Esophagus mucosa (tissue), 1 donor: ENCODE results near the gene PPFIBP2. TPM values are rescaled to one million over a fixed set of nuclear protein-coding genes. Genes with fewer than 3 reads are reported as not detected.

Experiments
- ATAC-seq: fragments of 200-7000 bp; cut with Tn5 transposase; one replicate; pipeline ENCODE4 v1.9.1; 2020
- total RNA-seq: library from RNA; stranded (reverse); gene quantifications from one replicate; pipeline ENCODE4 v1.2.4, GENCODE V29; 2023
- donor health status: DM: yes; HTN: yes; CAD: no.

Gene PPFIBP2
- total RNA-seq, 1 donor from 2014 or later, result 33.4 TPM

GRCh38 chr11:7579361-7579791, 65.6 kb downstream of the PPFIBP2 start:
- no peak for ATAC-seq

DNA sequence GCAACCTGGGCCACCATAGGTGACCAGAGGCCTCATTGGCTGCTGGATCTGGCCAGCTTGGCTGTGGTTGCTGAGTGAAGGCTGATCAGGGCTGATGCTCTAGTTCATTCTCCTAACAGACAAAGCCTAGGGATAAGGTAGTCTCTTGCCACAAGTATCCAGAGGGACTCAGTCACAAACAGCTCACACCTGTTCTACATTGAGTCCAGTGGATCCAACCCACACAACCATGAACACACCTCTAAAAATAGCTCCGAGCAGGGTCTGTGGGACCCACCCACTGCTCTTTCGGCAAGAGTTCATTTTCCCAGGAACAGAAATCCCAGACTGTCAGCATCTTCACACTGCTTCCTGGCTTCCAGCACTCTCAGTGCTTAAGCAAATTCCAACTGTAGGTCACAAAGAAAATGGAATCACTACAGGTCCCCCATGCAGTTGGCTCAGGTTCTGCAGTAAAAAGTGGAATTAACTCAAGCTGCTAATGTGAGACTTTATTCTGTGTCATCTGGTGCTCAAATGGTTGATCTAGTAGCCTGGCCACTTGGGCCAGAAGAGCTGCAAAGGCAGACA, 67.3 kb downstream of the PPFIBP2 start:
- no peak for ATAC-seq

GRCh38 chr11:7582338-7582985, 68.7 kb downstream of the PPFIBP2 start:
- no peak for ATAC-seq

- ATAC-seq, result peak; percentile 62
Observed at GRCh38 chr11:7583248-7583647, 69.4 kb downstream of the PPFIBP2 start.

DNA sequence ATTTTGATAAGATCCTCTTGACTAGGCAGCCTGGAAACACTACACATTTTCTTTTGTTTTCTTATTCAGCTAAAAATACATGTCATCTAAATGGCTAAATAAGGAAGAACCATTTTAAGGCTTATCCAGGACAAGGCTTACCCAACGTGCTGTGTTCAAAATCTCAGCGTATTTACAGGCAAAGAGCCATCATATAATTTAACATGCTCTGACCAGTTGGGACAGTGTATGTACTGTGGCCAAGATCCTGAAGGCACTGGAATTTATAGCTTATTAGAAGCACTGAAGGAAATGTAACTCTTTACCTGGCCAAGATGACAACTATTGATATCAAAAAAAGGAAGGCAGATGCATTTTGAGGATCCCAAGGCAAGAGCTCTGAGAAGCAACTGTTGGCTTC, 71.1 kb downstream of the PPFIBP2 start:
- no peak for ATAC-seq

DNA sequence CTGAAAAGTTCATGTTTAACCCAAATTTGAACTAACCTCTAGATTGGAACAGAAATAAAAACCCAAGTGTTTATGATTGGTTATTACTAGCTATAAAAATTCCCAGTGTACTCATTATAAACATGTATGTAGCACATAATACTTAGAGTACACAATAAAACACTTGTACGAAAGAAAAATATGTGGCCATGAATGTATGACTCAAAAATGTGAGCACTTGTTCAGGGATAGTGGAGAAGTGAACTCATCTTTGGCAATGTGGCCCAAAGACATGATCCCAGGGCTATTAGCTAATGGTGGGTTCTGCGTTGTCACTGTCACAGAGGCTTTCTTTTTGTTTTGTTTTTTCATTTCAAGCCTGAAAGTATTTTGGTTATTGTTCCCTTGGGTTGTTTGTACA, 72.0 kb downstream of the PPFIBP2 start:
- ATAC-seq, result no peak

GRCh38 chr11:7586376-7586775, 72.6 kb downstream of the PPFIBP2 start:
- ATAC-seq, result no peak

DNA sequence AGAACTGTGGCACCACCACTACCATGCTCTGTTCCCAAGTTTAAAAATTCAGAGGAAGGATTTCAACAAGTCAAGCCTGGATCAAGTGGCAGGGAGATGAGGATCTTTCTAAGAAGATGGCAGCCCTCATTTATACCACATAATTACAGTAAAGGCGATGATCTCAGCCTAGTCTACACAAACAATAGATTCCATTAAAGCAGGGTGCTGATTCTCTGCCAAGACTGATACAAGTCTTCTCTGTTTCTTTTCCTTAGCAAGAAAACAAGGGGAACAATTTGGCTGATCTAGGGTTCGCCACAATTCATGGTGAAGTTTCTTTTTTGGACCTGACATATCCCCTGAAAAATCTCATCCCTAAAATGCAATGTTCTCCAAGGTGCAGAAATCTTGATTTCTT, 73.9 kb downstream of the PPFIBP2 start:
- no peak for ATAC-seq

DNA sequence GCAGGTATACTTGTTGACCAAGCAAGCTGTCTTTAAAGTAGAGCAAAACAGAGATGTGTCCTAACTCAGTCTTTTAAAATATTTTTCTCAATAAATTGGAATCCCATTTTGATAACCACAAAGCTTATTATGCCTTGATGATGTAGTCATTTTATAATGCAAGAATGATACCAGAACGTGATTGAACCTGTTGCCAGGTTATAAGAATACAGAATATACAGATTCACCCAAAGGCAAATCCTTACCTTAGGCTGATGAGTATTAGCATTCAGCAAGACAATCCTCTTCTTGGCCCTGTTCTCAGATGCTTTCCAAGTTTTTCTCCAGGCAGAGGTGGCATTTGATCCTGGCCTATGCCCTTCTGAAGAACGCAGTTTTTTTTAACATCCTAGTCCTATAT, 76.1 kb downstream of the PPFIBP2 start:
- ATAC-seq, result peak; percentile 26

GRCh38 chr11:7590529-7590928, 76.7 kb downstream of the PPFIBP2 start:
- ATAC-seq, result no peak

- no peak for ATAC-seq
Observed at GRCh38 chr11:7591107-7591894, 77.5 kb downstream of the PPFIBP2 start.

GRCh38 chr11:7591987-7592386, 78.2 kb downstream of the PPFIBP2 start:
- no peak for ATAC-seq

DNA sequence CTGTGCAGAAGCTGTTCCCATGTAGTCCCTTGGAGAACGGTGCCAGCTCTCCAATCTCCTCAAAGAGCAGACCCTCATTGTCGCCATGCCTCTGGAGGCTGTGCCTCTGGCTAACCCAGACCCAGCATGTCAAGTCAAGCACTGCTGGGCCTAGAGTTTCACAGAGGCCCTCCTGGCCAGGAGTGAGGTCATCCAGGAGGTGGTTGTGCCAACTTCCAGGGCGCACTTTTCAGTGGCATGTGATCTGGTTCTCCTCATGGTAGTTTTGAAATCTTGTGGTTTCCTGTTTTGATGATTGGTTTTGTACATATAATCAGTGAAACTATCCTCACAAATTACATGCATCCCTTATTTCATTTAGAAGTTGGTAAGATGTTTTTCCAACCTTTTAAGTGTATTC, 78.9 kb downstream of the PPFIBP2 start:
- peak; percentile 17 for ATAC-seq

GRCh38 chr11:7593481-7593880, 79.7 kb downstream of the PPFIBP2 start:
- ATAC-seq, result no peak

GRCh38 chr11:7595016-7595866, 81.4 kb downstream of the PPFIBP2 start:
- ATAC-seq, result peak; percentile 61

DNA sequence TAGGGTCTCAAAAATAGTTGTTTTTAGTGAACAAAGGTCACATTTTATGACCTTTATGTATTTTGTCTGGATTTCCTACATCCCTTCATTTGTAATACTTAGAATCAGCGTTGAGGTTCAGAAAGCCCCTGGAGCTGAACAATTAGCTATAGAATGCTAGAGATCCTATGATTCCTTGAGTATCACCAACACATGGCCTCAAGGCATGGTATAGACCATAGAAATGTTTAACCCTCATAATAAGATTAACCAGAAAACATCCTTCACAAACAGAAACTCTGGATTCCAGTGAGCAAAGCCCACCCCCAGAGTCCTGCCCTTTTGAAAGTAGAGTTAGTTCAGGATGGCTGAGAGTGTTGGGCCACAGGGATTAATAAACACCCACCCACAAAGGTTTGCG, 82.2 kb downstream of the PPFIBP2 start:
- no peak for ATAC-seq

DNA sequence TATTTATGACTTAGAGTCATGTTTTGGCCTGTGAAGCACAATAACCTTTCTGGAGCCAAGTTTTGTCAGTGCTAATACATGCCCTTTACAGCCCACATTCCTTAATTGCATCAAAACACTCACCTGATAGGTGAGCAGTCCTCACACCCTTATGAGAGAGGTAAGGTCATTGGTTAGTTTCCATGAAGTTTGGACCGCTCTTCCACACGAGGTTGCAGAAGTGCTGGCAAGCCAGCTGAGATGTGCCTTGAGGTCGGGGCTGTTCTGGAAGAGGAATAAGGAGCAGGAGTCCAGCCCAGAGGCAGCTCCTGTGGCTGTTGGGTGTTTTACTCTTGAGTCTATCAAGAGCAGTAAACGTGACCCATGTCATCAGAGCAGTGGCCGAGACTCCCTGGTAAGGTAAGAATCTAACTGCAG, 83.2 kb downstream of the PPFIBP2 start:
- ATAC-seq, result peak; percentile 87

DNA sequence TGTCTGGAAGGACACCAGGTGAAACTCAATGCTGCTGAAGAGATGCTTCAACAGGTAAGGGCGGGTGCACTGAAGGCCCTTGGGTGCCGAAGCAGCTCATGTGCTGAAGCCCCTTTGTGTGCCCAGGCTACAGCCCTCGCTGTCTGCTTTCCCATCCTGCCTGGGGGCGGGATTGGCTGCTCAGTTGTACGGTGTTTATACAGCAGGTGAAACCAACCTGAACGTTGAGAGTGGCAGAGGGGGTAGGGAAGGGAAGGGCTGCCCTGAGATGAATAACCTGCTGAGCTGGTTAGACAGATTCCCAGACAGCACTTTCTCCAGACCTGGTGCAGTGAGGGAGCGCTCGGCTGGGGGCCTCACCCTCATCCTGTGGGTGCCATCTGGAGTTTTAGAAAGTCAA, 83.8 kb downstream of the PPFIBP2 start:
- ATAC-seq, result peak; percentile 88

GRCh38 chr11:7599209-7599608, 85.4 kb downstream of the PPFIBP2 start:
- ATAC-seq, result no peak

GRCh38 chr11:7600205-7600775, 86.5 kb downstream of the PPFIBP2 start:
- peak; percentile 87 for ATAC-seq

DNA sequence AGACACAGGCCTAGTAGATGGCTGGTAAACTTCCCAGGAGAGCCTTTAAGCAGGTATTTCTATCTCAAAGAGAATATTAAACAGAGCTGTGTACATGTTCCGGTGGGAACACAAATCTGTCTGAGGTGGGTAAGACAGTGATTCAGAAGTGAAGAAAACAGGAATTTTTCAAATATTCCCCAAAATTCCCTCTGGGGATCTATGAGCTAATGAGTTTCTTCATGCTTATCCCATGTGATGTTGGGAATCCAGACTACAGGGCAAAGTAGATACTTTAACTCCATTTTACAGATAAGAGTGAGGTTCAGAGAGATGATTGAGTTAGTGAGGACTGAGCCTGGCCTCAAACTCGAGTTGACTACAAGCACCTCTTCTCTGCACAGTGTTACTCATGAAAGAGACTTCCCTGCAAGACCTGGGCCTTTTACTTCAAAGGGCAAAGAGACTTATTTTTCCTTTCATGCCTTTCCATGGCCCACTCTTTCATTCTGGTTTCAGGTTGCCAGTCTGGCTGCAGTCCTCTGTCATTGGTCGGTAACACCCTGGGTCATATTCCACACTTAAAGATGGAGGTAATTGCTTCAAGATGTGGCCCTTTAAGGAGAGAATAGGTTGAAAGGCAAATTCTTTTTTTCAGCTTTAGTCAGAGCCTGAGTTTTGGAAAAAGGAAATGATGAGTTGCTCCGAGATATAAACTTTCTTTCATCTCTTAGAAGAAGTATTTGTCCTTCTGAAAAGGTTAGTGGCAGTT, 89.4 kb downstream of the PPFIBP2 start:
- no peak for ATAC-seq
